HG02588 (cell line): Measurements from ENCODE around the gene TOMM20.

ENCODE experiments used
- ATAC-seq: cut with Tn5 transposase; IDR thresholded peaks from one replicate; pipeline ENCODE4 v1.9.1; 2021; ENCODE audit warnings: mild to moderate bottlenecking, moderate library complexity; ENCODE audit not compliant: unreplicated experiment

TOMM20 gene

DNA sequence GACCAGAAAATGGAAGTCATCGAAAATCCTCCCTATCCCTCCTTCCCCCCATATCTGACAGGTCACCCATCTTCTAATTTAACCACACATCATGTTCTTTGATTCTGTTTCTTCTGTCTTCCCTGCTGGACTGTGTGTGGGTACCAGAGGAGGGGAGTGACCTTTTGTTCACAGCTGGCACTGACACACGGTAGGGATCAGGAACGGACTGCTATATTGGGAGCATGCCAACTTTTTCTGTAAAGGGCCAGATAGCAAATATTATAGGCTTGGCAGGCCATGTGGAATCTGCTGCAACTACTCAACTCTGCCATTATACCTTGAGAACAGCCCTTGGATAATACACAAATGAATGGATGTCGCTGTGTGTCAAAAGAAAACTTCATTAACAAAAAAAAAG lies 7.5 kb upstream of the TOMM20 start:
- ATAC-seq, result no peak

- ATAC-seq, result no peak
Measured at GRCh38 chr1:235134171-235134570, 5.5 kb upstream of the TOMM20 start.

GRCh38 chr1:235133086-235133485 lies 4.4 kb upstream of the TOMM20 start:
- ATAC-seq, result no peak

DNA sequence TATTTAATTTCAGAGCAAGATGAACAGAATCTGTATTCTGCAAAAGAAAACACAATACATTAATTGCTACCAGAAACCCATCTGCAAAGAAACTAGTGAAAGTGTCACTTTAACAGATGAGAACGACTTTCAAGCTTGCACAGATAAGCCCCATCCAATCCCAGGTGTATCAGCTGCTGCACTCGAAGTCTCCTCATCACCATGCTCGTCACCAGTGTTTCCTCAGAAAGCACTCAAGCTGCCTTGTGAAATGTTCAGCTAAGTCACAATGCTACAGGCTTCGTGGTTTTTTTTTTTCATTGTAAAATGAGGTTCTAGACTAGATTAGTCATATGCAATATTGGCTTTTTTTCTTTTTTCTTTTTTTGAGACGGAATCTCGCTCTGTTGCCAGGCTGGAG lies 3.3 kb upstream of the TOMM20 start:
- no peak for ATAC-seq

DNA sequence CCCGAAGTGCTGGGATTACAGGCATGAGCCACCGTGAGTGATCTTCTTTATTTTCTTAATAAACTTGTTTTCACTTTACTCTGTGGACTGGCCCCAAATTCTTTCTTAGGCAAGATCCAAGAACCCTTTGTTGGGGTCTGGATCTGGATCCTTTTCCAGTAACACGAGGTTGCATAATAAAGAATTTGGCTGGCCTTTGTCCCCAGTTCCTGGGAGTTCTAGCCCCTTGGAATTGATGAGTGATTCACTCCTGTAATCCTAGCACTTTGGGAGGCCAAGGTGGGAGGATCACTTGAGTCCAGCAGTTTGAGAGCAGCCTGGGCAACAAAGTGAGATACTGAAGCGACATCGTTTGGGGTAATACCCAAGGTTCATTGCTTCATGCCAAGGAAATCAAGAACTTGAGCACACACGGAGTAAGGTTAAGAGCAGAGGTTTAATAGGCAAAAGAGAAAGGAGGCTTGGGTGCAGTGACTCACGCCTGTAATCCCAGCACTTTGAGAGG lies 2.2 kb upstream of the TOMM20 start:
- no peak for ATAC-seq

DNA sequence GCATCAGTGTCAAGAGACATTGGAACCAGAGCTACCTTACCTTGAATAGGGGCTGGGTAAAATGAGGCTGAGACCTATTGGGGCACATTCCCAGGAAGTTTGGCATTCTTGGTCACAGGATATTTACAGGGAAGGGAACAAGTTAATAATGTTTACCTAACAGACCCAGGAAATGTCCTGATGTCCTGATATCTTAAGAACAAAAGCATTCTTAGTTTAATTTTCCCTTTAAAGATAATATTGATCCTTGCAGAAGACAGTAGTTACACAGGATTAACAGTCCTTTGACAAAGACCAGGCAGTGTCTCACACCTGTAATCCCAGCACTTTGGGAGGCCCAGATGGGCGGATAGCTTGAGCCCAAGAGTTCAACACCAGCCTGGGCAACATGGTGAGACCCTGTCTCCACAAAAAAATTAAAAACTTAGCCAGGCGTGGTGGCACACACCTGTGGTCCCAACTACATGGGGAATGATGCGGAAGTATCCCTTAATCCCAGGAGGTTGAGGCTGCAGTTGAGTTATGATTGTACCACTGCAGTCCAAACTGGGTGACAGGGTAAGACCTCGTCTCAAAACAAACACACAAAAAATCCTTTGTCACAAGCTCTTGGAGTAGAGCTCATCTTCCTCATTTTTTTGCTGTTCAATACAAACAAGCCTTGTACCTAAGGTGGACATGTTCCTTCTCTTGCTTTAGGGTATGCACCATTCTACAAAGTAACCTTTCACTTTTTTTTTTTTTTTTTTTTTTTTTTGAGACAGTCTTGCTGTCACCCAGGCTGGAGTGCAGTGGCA lies 1.3 kb upstream of the TOMM20 start:
- no peak for ATAC-seq

- ATAC-seq, result no peak
Measured at GRCh38 chr1:235127732-235128455, 743 bp downstream of the TOMM20 start.

- ATAC-seq, result no peak
Measured at GRCh38 chr1:235127203-235127602, 1.4 kb downstream of the TOMM20 start.

GRCh38 chr1:235124665-235125064 lies 4.0 kb downstream of the TOMM20 start:
- ATAC-seq, result no peak

DNA sequence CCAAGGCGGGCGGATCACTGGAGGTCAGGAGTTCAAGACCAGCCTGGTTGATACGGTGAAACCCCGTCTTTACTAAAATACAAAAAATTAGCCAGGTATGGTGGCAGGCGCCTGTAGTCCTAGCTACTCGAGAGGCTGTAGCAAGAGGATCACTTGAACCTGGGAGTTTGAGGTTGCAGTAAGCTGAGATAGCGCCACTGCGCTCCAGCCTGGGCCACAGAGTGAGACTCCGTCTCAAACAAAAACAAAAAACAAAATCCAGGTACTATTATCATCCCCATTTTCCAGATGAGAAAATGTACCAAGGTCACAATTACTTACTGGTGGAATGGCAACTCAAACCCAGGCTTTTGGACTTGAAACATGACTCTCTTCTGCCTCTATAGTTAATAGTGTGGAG lies 4.5 kb downstream of the TOMM20 start:
- no peak for ATAC-seq

- no peak for ATAC-seq
Measured at GRCh38 chr1:235122348-235122747, 6.3 kb downstream of the TOMM20 start.

DNA sequence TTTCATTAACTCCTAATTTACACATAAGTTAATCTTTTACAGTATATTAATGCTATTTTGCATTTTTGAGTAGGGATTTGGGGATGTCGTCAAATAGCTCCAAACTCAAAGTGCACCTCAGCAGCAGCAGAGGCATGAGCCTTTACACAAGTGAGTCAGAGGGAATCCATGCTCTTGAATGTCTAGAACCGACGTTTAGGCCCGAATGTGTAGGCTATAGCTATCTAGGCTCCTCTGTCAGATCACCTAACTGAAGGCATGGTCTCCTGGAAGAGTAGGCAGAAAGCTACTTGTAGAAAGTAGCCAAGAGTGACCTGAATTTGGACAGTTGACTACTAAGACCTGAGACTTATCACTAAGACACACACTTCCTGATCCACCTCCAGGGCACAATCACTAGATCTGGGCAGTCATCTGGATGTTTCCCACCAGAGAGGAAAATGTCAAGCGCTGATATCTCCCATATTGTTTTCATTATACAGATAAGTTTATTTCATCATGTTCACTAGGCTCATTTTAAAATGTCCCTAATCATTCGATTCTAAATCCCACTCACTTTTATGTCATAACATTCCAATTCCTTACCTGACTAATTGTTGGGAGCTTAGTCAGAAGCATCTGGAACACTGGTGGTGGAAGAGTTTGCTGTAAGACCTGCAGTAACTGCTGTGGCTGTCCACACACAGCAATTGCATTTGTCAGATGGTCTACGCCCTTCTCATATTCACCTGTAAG lies 15.3 kb downstream of the TOMM20 start:
- no peak for ATAC-seq

GRCh38 chr1:235112297-235113182 lies 16.1 kb downstream of the TOMM20 start:
- no peak for ATAC-seq

GRCh38 chr1:235111107-235111506 lies 17.5 kb downstream of the TOMM20 start:
- no peak for ATAC-seq

GRCh38 chr1:235108876-235109275 lies 19.8 kb downstream of the TOMM20 start:
- ATAC-seq, result no peak

DNA sequence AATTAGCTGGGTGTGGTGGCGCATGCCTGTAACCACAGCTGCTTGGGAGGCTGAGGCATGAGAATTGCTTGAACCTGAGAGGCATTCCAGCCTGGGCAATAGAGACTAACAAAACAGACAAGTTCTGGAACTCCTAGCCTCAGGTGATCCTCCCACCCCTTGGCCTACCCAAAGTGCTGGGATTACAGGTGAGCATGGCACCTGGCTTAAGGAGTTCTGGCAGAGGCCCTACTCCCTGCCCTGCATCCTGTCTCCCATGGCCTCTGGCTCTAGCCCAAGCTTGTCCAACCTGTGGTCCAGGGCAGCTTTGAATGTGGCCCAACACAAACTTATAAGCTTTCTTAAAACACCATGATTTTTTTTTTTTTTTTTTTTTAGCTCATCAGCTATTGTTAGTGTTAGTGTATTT lies 20.4 kb downstream of the TOMM20 start:
- no peak for ATAC-seq

GRCh38 chr1:235107368-235108184 lies 21.1 kb downstream of the TOMM20 start:
- ATAC-seq, result no peak

DNA sequence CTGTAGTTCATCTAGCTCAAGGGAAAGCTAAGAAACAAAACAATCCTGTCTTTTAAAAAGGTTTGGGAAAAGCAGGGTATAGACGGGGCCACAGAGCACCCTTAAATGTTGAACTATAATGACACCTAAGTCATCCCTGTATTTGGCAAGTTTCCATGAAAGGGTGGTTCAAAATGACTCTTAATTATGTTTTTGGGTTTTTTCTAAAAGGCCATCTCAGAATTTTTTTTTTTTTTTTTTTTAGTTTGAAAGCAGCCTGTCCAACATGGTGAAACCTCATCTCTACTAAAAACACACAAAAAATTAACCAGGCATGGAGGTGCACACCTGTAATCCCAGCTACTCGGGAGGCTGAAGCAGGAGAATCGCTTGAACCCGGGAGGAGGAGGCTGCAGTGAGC lies 22.2 kb downstream of the TOMM20 start:
- ATAC-seq, result no peak
